IgD-negative memory B cell (primary cell): ENCODE results near the gene IL11RA. TPM values are rescaled to one million over a fixed set of nuclear protein-coding genes. Genes with fewer than 3 reads are reported as not detected.

ENCODE experiments used
- H3K27ac Mint-ChIP-seq, 3 donors: one replicate each; pipeline ENCODE4 v1.8.0; 2020 to 2022; ENCODE audit warnings: mild to moderate bottlenecking in 3 of 3, mixed read lengths in 3 of 3, moderate library complexity in 1 of 3
- H3K27me3 Mint-ChIP-seq: one replicate; pipeline ENCODE4 v1.8.0; 2021; ENCODE audit warnings: mixed read lengths
- H3K36me3 Mint-ChIP-seq: one replicate; pipeline ENCODE4 v1.8.0; 2020; ENCODE audit warnings: mild to moderate bottlenecking, mixed read lengths
- H3K4me1 Mint-ChIP-seq, 3 donors: one replicate each; pipeline ENCODE4 v1.8.0; 2020 to 2022; ENCODE audit warnings: mixed read lengths in 3 of 3, mild to moderate bottlenecking in 1 of 3
- H3K4me3 Mint-ChIP-seq, 4 donors: one replicate each; pipeline ENCODE4 v1.8.0; 2020 to 2022; ENCODE audit warnings: mild to moderate bottlenecking in 4 of 4, mixed read lengths in 4 of 4, moderate library complexity in 3 of 4
- H3K9me3 Mint-ChIP-seq, 3 donors: one replicate each; pipeline ENCODE4 v1.8.0; 2020 to 2021; ENCODE audit warnings: mixed read lengths in 3 of 3, mild to moderate bottlenecking in 1 of 3
- polyA plus RNA-seq: library from polyadenylated mRNA; unstranded; fragments of 300-500 nt; fragmentation: Illumina TruSeq; gene quantifications from one replicate; pipeline ENCODE4 v1.2.3, GENCODE V29; 2021

The IL11RA gene
- polyA plus RNA-seq, 1 donor from 2014 or later = 4.7 TPM

GRCh38 chr9:34623374-34624235 lies 28.4 kb upstream of the IL11RA start:
- Mint-ChIP-seq H3K36me3 (no peaks in the 10 kb centered on the region), H3K9me3 (peaks cover 0 to 2% (median 0%) of the 10 kb centered on the region in 3 donors), H3K4me3 (peak overlapping the region; percentile 19 to 79 (median 65)), H3K4me1 (peaks cover 24 to 34% (median 26%) of the 10 kb centered on the region in 3 donors), H3K27me3 (peaks cover 58% of the 10 kb centered on the region), H3K27ac (peak overlapping the region in 1 of 3 donors; percentile 31)

- H3K36me3 Mint-ChIP-seq = no peaks in the 10 kb centered on the region
- H3K4me1 Mint-ChIP-seq = peaks cover 19 to 34% (median 21%) of the 10 kb centered on the region in 3 donors
- no peak overlapping the region for H3K4me3 Mint-ChIP-seq
- peaks cover 0 to 2% (median 0%) of the 10 kb centered on the region in 3 donors for H3K9me3 Mint-ChIP-seq
- peaks cover 64% of the 10 kb centered on the region for H3K27me3 Mint-ChIP-seq
- no peak overlapping the region for H3K27ac Mint-ChIP-seq
These were observed 27.4 kb upstream of the IL11RA start for GRCh38 chr9:34624475-34625185.

GRCh38 chr9:34625186-34625486 lies 26.8 kb upstream of the IL11RA start:
- Mint-ChIP-seq H3K9me3 (peaks cover 0 to 2% (median 0%) of the 10 kb centered on the region in 3 donors), H3K4me1 (peaks cover 16 to 30% (median 19%) of the 10 kb centered on the region in 3 donors), H3K27ac (no peak overlapping the region), H3K4me3 (no peak overlapping the region), H3K27me3 (peaks cover 69% of the 10 kb centered on the region), H3K36me3 (peaks cover 2% of the 10 kb centered on the region)

GRCh38 chr9:34627716-34628655 lies 24.0 kb upstream of the IL11RA start:
- Mint-ChIP-seq H3K4me1 (peaks cover 8 to 20% (median 14%) of the 10 kb centered on the region in 3 donors), H3K27me3 (peaks cover 58% of the 10 kb centered on the region), H3K36me3 (peaks cover 3% of the 10 kb centered on the region), H3K27ac (peak overlapping the region in 1 of 3 donors; percentile 21), H3K9me3 (peaks cover 0 to 2% (median 0%) of the 10 kb centered on the region in 3 donors), H3K4me3 (peak overlapping the region; percentile 63 to 91 (median 86))

- H3K27me3 Mint-ChIP-seq = peaks cover 52% of the 10 kb centered on the region
These were observed 23.1 kb upstream of the IL11RA start, which contains the start of gene ARID3C for GRCh38 chr9:34628656-34629490. TSS of gene ARID3C (minus strand) at chr9:34629066. CDS start at chr9:34628014, 1,052 bp downstream.

GRCh38 chr9:34629491-34629808 lies 22.5 kb upstream of the IL11RA start:
- Mint-ChIP-seq H3K4me3 (peak overlapping the region; percentile 71 to 94 (median 80)), H3K27me3 (peaks cover 47% of the 10 kb centered on the region), H3K36me3 (peaks cover 3% of the 10 kb centered on the region), H3K4me1 (peaks cover 9 to 14% (median 10%) of the 10 kb centered on the region in 3 donors), H3K27ac (no peak overlapping the region), H3K9me3 (no peaks in the 10 kb centered on the region)

More at GRCh38 chr9:34628656-34629490, 23.1 kb upstream of the IL11RA start, which contains the start of gene ARID3C:
- peaks cover 3% of the 10 kb centered on the region for H3K36me3 Mint-ChIP-seq
- peaks cover 8 to 16% (median 11%) of the 10 kb centered on the region in 3 donors for H3K4me1 Mint-ChIP-seq
- peak within 1 kb of the TSS; percentile 71 to 94 (median 86) for H3K4me3 Mint-ChIP-seq
- H3K9me3 Mint-ChIP-seq = no peaks in the 10 kb centered on the region
- peak within 1 kb of the TSS in 1 of 3 donors; percentile 21 for H3K27ac Mint-ChIP-seq

- Mint-ChIP-seq H3K9me3 (no peaks in the 10 kb centered on the region), H3K36me3 (peaks cover 3% of the 10 kb centered on the region), H3K27ac (no peak overlapping the region), H3K4me3 (peak overlapping the region in 3 of 4 donors; percentile 68 to 74 (median 71)), H3K27me3 (peaks cover 40% of the 10 kb centered on the region), H3K4me1 (peaks cover 10 to 16% (median 10%) of the 10 kb centered on the region in 3 donors)
These were observed 21.4 kb upstream of the IL11RA start for GRCh38 chr9:34630402-34631154.

- no peak overlapping the region for H3K4me3 Mint-ChIP-seq
- H3K36me3 Mint-ChIP-seq = peaks cover 3% of the 10 kb centered on the region
- H3K4me1 Mint-ChIP-seq = peaks cover 18 to 29% (median 22%) of the 10 kb centered on the region in 3 donors
- no peaks in the 10 kb centered on the region for H3K9me3 Mint-ChIP-seq
- H3K27ac Mint-ChIP-seq = no peak overlapping the region
- peaks cover 20% of the 10 kb centered on the region for H3K27me3 Mint-ChIP-seq
These were observed 18.8 kb upstream of the IL11RA start for GRCh38 chr9:34633166-34633565.

GRCh38 chr9:34633851-34634550 lies 18.0 kb upstream of the IL11RA start:
- peaks cover 19 to 30% (median 25%) of the 10 kb centered on the region in 3 donors for H3K4me1 Mint-ChIP-seq

GRCh38 chr9:34634551-34635248 lies 17.3 kb upstream of the IL11RA start:
- Mint-ChIP-seq H3K27ac (peak overlapping the region in 1 of 3 donors; percentile 35), H3K9me3 (no peaks in the 10 kb centered on the region), H3K4me3 (no peak overlapping the region), H3K27me3 (peaks cover 9% of the 10 kb centered on the region), H3K4me1 (peaks cover 19 to 26% (median 25%) of the 10 kb centered on the region in 3 donors), H3K36me3 (peaks cover 3% of the 10 kb centered on the region)

More at GRCh38 chr9:34633851-34634550, 18.0 kb upstream of the IL11RA start:
- Mint-ChIP-seq H3K27ac (peak overlapping the region in 2 of 3 donors; percentile 22 to 31), H3K27me3 (peaks cover 15% of the 10 kb centered on the region), H3K36me3 (peaks cover 3% of the 10 kb centered on the region), H3K4me3 (peak overlapping the region in 1 of 4 donors; percentile 53), H3K9me3 (no peaks in the 10 kb centered on the region)

GRCh38 chr9:34635556-34635955 lies 16.4 kb upstream of the IL11RA start:
- Mint-ChIP-seq H3K4me1 (peaks cover 19 to 26% (median 25%) of the 10 kb centered on the region in 3 donors), H3K9me3 (no peaks in the 10 kb centered on the region), H3K36me3 (no peaks in the 10 kb centered on the region), H3K4me3 (peak overlapping the region in 3 of 4 donors; percentile 65 to 87 (median 65)), H3K27me3 (no peaks in the 10 kb centered on the region), H3K27ac (no peak overlapping the region)

GRCh38 chr9:34636791-34637355 lies 15.1 kb upstream of the IL11RA start:
- Mint-ChIP-seq H3K27me3 (no peaks in the 10 kb centered on the region), H3K27ac (peak overlapping the region; percentile 39 to 97 (median 66)), H3K36me3 (peaks cover 1% of the 10 kb centered on the region), H3K4me3 (peak overlapping the region; percentile 78 to 95 (median 90)), H3K4me1 (peaks cover 19 to 26% (median 25%) of the 10 kb centered on the region in 3 donors), H3K9me3 (no peaks in the 10 kb centered on the region)
